ENCODE data around the gene TRMT11. TPM values are rescaled to one million over a fixed set of nuclear protein-coding genes. Genes with fewer than 3 reads are reported as not detected.

TRMT11 gene
- total and polyA plus RNA-seq, 9 of the 15 experiments (the other 6 are each of a cell fraction or from before 2014, with no cell fraction given): 38.8 to 88.0 (median 59.8) TPM

- TF ChIP-seq ZNF280B (CRISPR knock-in tag; IDR thresholded peaks at IDR 0.05) (no peak), KLF6 (CRISPR knock-in tag; IDR thresholded peaks at IDR 0.05; ENCODE audit: borderline replicate concordance) (0 out of 2 replicates have a peak, but pooled peaks have one; percentile 10), ZNF217 (CRISPR knock-in tag; IDR thresholded peaks at IDR 0.05) (no peak), BRF2 (IDR thresholded peaks at IDR 0.05; ENCODE audit: borderline replicate concordance, insufficient read depth, insufficient read length) (no peak), WHSC1 (IDR thresholded peaks at IDR 0.05; ENCODE audit: low read length) (no peak), HDAC3 (IDR thresholded peaks at IDR 0.05; ENCODE audit: borderline replicate concordance, partially characterized antibody) (no peak), SMAD4 (CRISPR knock-in tag; conservative IDR thresholded peaks at IDR 0.05) (no peak), ZNF586 (CRISPR knock-in tag; conservative IDR thresholded peaks at IDR 0.05) (no peak), ZKSCAN8 (CRISPR knock-in tag; IDR thresholded peaks at IDR 0.05) (peak; percentile 41; the same call in 1 of the 2 replicates), MTF1 (CRISPR knock-in tag; IDR thresholded peaks at IDR 0.05; ENCODE audit: borderline replicate concordance) (no peak), TAF9B (IDR thresholded peaks at IDR 0.05; ENCODE audit: partially characterized antibody) (peak; percentile 16), GATAD2A (IDR thresholded peaks at IDR 0.05) (0 out of 2 replicates have a peak, but pooled peaks have one; percentile 9), MBD2 (IDR thresholded peaks at IDR 0.05; ENCODE audit: borderline replicate concordance, low read depth) (no peak), NBN (IDR thresholded peaks at IDR 0.05; ENCODE audit: low read depth) (0 out of 2 replicates have a peak, but pooled peaks have one; percentile 24), PATZ1 (CRISPR knock-in tag; IDR thresholded peaks at IDR 0.05; ENCODE audit: borderline replicate concordance) (no peak), ZNF316 (IDR thresholded peaks at IDR 0.05) (peak; percentile 85), NELFE (IDR thresholded peaks at IDR 0.05; ENCODE audit: insufficient read depth, insufficient read length) (no peak), POLR2H (tag; IDR thresholded peaks at IDR 0.05; ENCODE audit: low read depth) (no peak), ZNF12 (CRISPR knock-in tag; IDR thresholded peaks at IDR 0.05) (no peak), SIN3A (IDR thresholded peaks at IDR 0.05; ENCODE audit: borderline replicate concordance in 2 of 2, control insufficient read depth in 1 of 2, low read depth in 2 of 2, low read length in 2 of 2) (no peak), FOXJ3 (CRISPR knock-in tag; IDR thresholded peaks at IDR 0.05) (no peak), FOXK2 (conservative IDR thresholded peaks at IDR 0.05 in 1 of 2, IDR thresholded peaks at IDR 0.05 in 1 of 2; ENCODE audit: low read depth in 2 of 2) (peak in 1 of 2 experiments; percentile 33; a peak in 1 of 4 replicates), MCM5 (IDR thresholded peaks at IDR 0.05; ENCODE audit: low read depth) (no peak), ZNF263 (CRISPR knock-in tag; IDR thresholded peaks at IDR 0.05; ENCODE audit: borderline replicate concordance) (no peak), RFX7 (CRISPR knock-in tag; IDR thresholded peaks at IDR 0.05) (no peak)
These were observed 40.8 kb upstream of the TRMT11 start (continued) for GRCh38 chr6:125945378-125946141.

Data from K562 (cell line).